B cell (primary cell): ENCODE data around the gene PDZRN3. TPM values are rescaled to one million over a fixed set of nuclear protein-coding genes. Genes with fewer than 3 reads are reported as not detected.

Experiments used
- ATAC-seq: fragments of 200-7000 bp; cut with Tn5 transposase; one replicate; pipeline ENCODE4 v1.10.0; 2021; ENCODE audit warnings: low read depth, mild to moderate bottlenecking, moderate number of reproducible peaks, moderate library complexity
- CTCF ChIA-PET: fragments of 350-600 bp; sonication (Branson Sonifier 250); formaldehyde crosslinking; loops from one replicate; lab custom pipeline; 2021; ENCODE audit warnings: antibody characterized with exemption, inconsistent platforms; lab: Charles Lee
- POLR2A ChIA-PET: fragments of 350-600 bp; sonication (Branson Sonifier 250); formaldehyde crosslinking; loops from one replicate; lab custom pipeline; 2021; ENCODE audit warnings: antibody characterized with exemption; lab: Charles Lee
- DNase-seq: peaks from one replicate; pipeline ENCODE4 v3.0.0; 2013
- H2AFZ ChIP-seq: 2 replicates; pipeline ENCODE4 v1.6.1; 2012; ENCODE audit warnings: mild to moderate bottlenecking, low read depth, low read length; ENCODE audit not compliant: insufficient read depth, poor library complexity, severe bottlenecking
- H3K27ac ChIP-seq, 2 donors: 1 replicate in 1 of 2; 2 replicates in 1 of 2; pipeline ENCODE4 v1.5.1; 2012 to 2013; ENCODE audit warnings: low read length in 2 of 2, mild to moderate bottlenecking in 2 of 2, moderate library complexity in 1 of 2
- H3K27me3 ChIP-seq, 4 experiments: fragments of 200-600 bp in 1 of 4; sonication (generic) in 1 of 4; replicated peaks in 1 of 4; 1 replicate in 2 of 4; 2 replicates in 2 of 4; pipeline versions ENCODE4 v1.6.1 to v1.7.0; 2013 to 2016; ENCODE audit warnings: low read length in 3 of 4, mild to moderate bottlenecking in 2 of 4, mixed read lengths in 1 of 4, moderate library complexity in 1 of 4; ENCODE audit not compliant: insufficient read depth in 4 of 4, control insufficient read depth in 3 of 4; ENCODE audit errors: control extremely low read depth in 1 of 4
- H3K36me3 ChIP-seq, 2 experiments: replicated peaks in 1 of 2; 1 replicate in 1 of 2; 2 replicates in 1 of 2; pipeline versions ENCODE4 v1.6.1 to v1.7.1; 2013; ENCODE audit warnings: low read length in 1 of 2; ENCODE audit not compliant: insufficient read depth in 2 of 2, control insufficient read depth in 1 of 2; ENCODE audit errors: control extremely low read depth in 1 of 2, extremely low read depth in 1 of 2
- H3K4me1 ChIP-seq, 2 donors: fragments of 200-600 bp in 1 of 2; sonication (generic) in 1 of 2; 1 replicate in 1 of 2; 2 replicates in 1 of 2; pipeline versions ENCODE4 v1.5.1 to v1.6.1; 2013 to 2017; ENCODE audit warnings: low read length in 2 of 2; ENCODE audit not compliant: control insufficient read depth in 2 of 2, insufficient read depth in 2 of 2
- H3K4me2 ChIP-seq: replicated peaks from 2 replicates; pipeline ENCODE3; 2012; ENCODE audit warnings: mild to moderate bottlenecking, low read depth, low read length; ENCODE audit not compliant: poor library complexity, severe bottlenecking
- H3K4me3 ChIP-seq, 5 experiments: fragments of 200-600 bp in 1 of 5; sonication (generic) in 1 of 5; 1 replicate in 3 of 5; 2 replicates in 2 of 5; pipeline versions ENCODE4 v1.5.1 to v1.7.0; 2011 to 2016; ENCODE audit warnings: low read length in 4 of 5, mild to moderate bottlenecking in 4 of 5, low read depth in 2 of 5, control low read depth in 1 of 5, moderate library complexity in 1 of 5; ENCODE audit not compliant: insufficient read depth in 1 of 5; ENCODE audit errors: control extremely low read depth in 1 of 5, extremely low read depth in 1 of 5
- H3K79me2 ChIP-seq: fragments of 200-600 bp; sonication (generic); one replicate; pipeline ENCODE4 v1.6.0; 2016; ENCODE audit warnings: low read length; ENCODE audit not compliant: control insufficient read depth, insufficient read depth
- H3K9ac ChIP-seq: fragments of 200-600 bp; sonication (generic); 2 replicates; pipeline ENCODE4 v1.6.1; 2017; ENCODE audit warnings: mild to moderate bottlenecking, low read length, moderate library complexity
- H3K9me3 ChIP-seq, 3 donors: one replicate each; pipeline versions ENCODE4 v1.6.1 to v1.7.1; 2013; ENCODE audit warnings: low read length in 2 of 3; ENCODE audit not compliant: control insufficient read depth in 2 of 3, insufficient read depth in 1 of 3; ENCODE audit errors: control extremely low read depth in 1 of 3
- H4K20me1 ChIP-seq: 2 replicates; pipeline ENCODE4 v1.6.0; 2012; ENCODE audit warnings: mild to moderate bottlenecking, low read length; ENCODE audit not compliant: insufficient read depth, control insufficient read depth, poor library complexity, severe bottlenecking
- H3K27ac Mint-ChIP-seq: one replicate; pipeline ENCODE4 v1.8.0; 2021; ENCODE audit warnings: mixed read lengths
- H3K27me3 Mint-ChIP-seq: one replicate; pipeline ENCODE4 v1.8.0; 2021; ENCODE audit warnings: mixed read lengths
- H3K4me1 Mint-ChIP-seq: one replicate; pipeline ENCODE4 v1.8.0; 2021; ENCODE audit warnings: mixed read lengths
- H3K4me3 Mint-ChIP-seq: one replicate; pipeline ENCODE4 v1.8.0; 2021; ENCODE audit warnings: mixed read lengths
- H3K9me3 Mint-ChIP-seq: one replicate; pipeline ENCODE4 v1.8.0; 2022; ENCODE audit warnings: mixed read lengths; ENCODE audit not compliant: insufficient read depth
- CTCF ChIP-seq: fragments of 200-600 bp; IDR thresholded peaks from one replicate; pipeline ENCODE4 v1.8.0; 2022; ENCODE audit warnings: antibody characterized with exemption, mild to moderate bottlenecking
- EZH2 ChIP-seq: IDR thresholded peaks from 2 replicates; pipeline ENCODE4 v1.6.1; 2012; ENCODE audit warnings: borderline replicate concordance, low read depth, mild to moderate bottlenecking, moderate library complexity, low read length; ENCODE audit not compliant: insufficient read depth, poor library complexity, severe bottlenecking
- WGBS: methylation state at CpG from one replicate; pipeline ENCODE4 v1.1.5; 2013; ENCODE audit warnings: missing lambda C conversion rate; ENCODE audit not compliant: insufficient coverage; 5-methylcytosine and 5-hydroxymethylcytosine counted together
- intact Hi-C: fragments of 100-400 bp; cut with micrococcal nuclease; formaldehyde crosslinking; loops from one replicate; pipeline ENCODE4 v1.10.0; 2022
- polyA plus RNA-seq: library from polyadenylated mRNA; depleted of rRNA; stranded (reverse); fragments of >200 nt; gene quantifications from 2 replicates; pipeline ENCODE4 v1.2.3, GENCODE V29; 2012
- total RNA-seq, 2 donors: library from RNA; stranded (reverse); fragments of 120-200 nt in 1 of 2; gene quantifications; 1 replicate in 1 of 2; 2 replicates in 1 of 2; pipeline versions ENCODE4 v1.2.3 to v1.2.4, GENCODE V29; 2013 to 2022

The PDZRN3 gene
- total and polyA plus RNA-seq, 2 donors (not counting 1 experiment from before 2014, with no cell fraction given): not detected

- no peak overlapping the region for H3K4me3 ChIP-seq
- Mint-ChIP-seq H3K27ac (no peak overlapping the region), H3K4me3 (no peak overlapping the region), H3K4me1 (no peaks in the 10 kb centered on the region), H3K9me3 (no peaks in the 10 kb centered on the region), H3K27me3 (no peaks in the 10 kb centered on the region)
- no CpG with 5 or more reads among the region's 2 CpGs for WGBS
- no peaks in the 10 kb centered on the region for H3K4me1 ChIP-seq
- DNase-seq (no peak), ATAC-seq (no peak)
- intact Hi-C loops: no loop called here
- H3K36me3 ChIP-seq: no peaks in the 10 kb centered on the region
- no peak overlapping the region for H3K27ac ChIP-seq
- POLR2A ChIA-PET: no interaction called here
- no peaks in the 10 kb centered on the region for H3K79me2 ChIP-seq
- no peak overlapping the region for H3K9ac ChIP-seq
- no peak overlapping the region for H2AFZ ChIP-seq
- no peak for TF ChIP-seq CTCF
- TF ChIP-seq EZH2: no peak
- CTCF ChIA-PET: no interaction called here
- H3K4me2 ChIP-seq: no peak overlapping the region
- no peaks in the 10 kb centered on the region for H3K27me3 ChIP-seq
- H4K20me1 ChIP-seq: no peaks in the 10 kb centered on the region
- no peaks in the 10 kb centered on the region for H3K9me3 ChIP-seq
Measured at GRCh38 chr3:73601481-73601880, 23.3 kb downstream of the PDZRN3 start.

GRCh38 chr3:73601011-73601410 is 23.7 kb downstream of the PDZRN3 start:
- H3K27me3 Mint-ChIP-seq: no peaks in the 10 kb centered on the region
- H3K27ac Mint-ChIP-seq: no peak overlapping the region

More at GRCh38 chr3:73601011-73601410, 23.7 kb downstream of the PDZRN3 start:
- H2AFZ ChIP-seq: no peak overlapping the region
- no peak overlapping the region for H3K9ac ChIP-seq
- H3K27ac ChIP-seq: no peak overlapping the region
- no peaks in the 10 kb centered on the region for H3K36me3 ChIP-seq
- ChIA-PET POLR2A (no interaction called here), CTCF (no interaction called here)
- Mint-ChIP-seq H3K4me1 (no peaks in the 10 kb centered on the region), H3K4me3 (no peak overlapping the region), H3K9me3 (no peaks in the 10 kb centered on the region)
- intact Hi-C loops: no loop called here
- H3K79me2 ChIP-seq: no peaks in the 10 kb centered on the region
- H3K27me3 ChIP-seq: no peaks in the 10 kb centered on the region
- no peak overlapping the region for H3K4me3 ChIP-seq
- H3K9me3 ChIP-seq: no peaks in the 10 kb centered on the region
- H4K20me1 ChIP-seq: no peaks in the 10 kb centered on the region
- ATAC-seq (no peak), DNase-seq (no peak)
- H3K4me2 ChIP-seq: no peak overlapping the region
- WGBS: 100% methylated on average over 1 of the region's 4 CpGs
- no peak for TF ChIP-seq CTCF
- no peak for TF ChIP-seq EZH2
- H3K4me1 ChIP-seq: no peaks in the 10 kb centered on the region
